ENCODE results near the gene ANTKMT.

GRCh38 chr16:677316-678190 is 43.4 kb upstream of the ANTKMT start:
- TF ChIP-seq, protein P1, sequence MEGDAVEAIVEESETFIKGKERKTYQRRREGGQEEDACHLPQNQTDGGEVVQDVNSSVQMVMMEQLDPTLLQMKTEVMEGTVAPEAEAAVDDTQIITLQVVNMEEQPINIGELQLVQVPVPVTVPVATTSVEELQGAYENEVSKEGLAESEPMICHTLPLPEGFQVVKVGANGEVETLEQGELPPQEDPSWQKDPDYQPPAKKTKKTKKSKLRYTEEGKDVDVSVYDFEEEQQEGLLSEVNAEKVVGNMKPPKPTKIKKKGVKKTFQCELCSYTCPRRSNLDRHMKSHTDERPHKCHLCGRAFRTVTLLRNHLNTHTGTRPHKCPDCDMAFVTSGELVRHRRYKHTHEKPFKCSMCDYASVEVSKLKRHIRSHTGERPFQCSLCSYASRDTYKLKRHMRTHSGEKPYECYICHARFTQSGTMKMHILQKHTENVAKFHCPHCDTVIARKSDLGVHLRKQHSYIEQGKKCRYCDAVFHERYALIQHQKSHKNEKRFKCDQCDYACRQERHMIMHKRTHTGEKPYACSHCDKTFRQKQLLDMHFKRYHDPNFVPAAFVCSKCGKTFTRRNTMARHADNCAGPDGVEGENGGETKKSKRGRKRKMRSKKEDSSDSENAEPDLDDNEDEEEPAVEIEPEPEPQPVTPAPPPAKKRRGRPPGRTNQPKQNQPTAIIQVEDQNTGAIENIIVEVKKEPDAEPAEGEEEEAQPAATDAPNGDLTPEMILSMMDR (IDR thresholded peaks at IDR 0.05), result no peak
- TF ChIP-seq POLR2A (IDR thresholded peaks at IDR 0.05), result no peak
- no peak for TF ChIP-seq POLR2AphosphoS5 (IDR thresholded peaks at IDR 0.05)
- TF ChIP-seq EP300 (IDR thresholded peaks at IDR 0.05), result no peak
